Measurements from ENCODE around the gene ARRDC2.
"Not testable (repeated sequence)": the region's sequence is repeated elsewhere in the genome, so short reads cannot be mapped to it uniquely, and the experiment has no call there.

DNA sequence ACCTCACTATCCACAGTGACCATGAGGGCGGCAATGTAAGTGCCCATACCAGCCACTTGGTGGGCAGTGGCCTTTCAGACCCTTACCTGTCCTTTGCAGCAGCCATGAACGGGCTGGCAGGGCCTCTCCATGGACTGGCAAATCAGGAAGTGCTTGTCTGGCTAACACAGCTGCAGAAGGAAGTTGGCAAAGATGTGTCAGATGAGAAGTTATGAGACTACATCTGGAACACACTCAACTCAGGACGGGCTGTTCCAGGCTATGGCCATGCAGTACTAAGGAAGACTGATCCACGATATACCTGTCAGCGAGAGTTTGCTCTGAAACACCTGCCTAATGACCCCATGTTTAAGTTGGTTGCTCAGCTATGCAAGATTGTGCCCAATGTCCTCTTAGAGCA, 23.4 kb downstream of the ARRDC2 start:
- TF ChIP-seq SMARCE1 (IDR thresholded peaks at IDR 0.05); FOXJ2 (tag; IDR thresholded peaks at IDR 0.05); NFATC3 (IDR thresholded peaks at IDR 0.05); CTBP1 (IDR thresholded peaks at IDR 0.05; ENCODE audit: borderline replicate concordance); NCOA1 (IDR thresholded peaks at IDR 0.05; ENCODE audit: low read depth): not testable (repeated sequence)
